Caco-2 (cell line): ENCODE results near the gene SH3RF2. TPM values are rescaled to one million over a fixed set of nuclear protein-coding genes. Genes with fewer than 3 reads are reported as not detected.

Experiments
- BruUV-seq: library from RNA; stranded (reverse); fragments of 400-500 nt; replicated peaks from 2 replicates; lab custom pipeline; 2021; lab: Mats Ljungman, UMichigan
- CTCF ChIA-PET: fragments of 300-600 bp; sonication (Branson Sonifier 250); formaldehyde crosslinking; loops from one replicate; lab custom pipeline; 2022; ENCODE audit warnings: antibody characterized with exemption; lab: Charles Lee
- POLR2A ChIA-PET: fragments of 300-600 bp; sonication (Branson Sonifier 250); formaldehyde crosslinking; loops from one replicate; lab custom pipeline; 2022; ENCODE audit warnings: antibody characterized with exemption; lab: Charles Lee
- DNase-seq, 2 experiments: peaks; one replicate each; pipeline versions ENCODE4 v3.0.0 to v3.0.0-alpha.2; 2020 to 2022
- H3K27me3 ChIP-seq: replicated peaks from 2 replicates; pipeline ENCODE4 v1.6.0; 2011; ENCODE audit warnings: low read length; ENCODE audit not compliant: control insufficient read depth, insufficient read depth
- H3K36me3 ChIP-seq: 2 replicates; pipeline ENCODE4 v1.5.1; 2011; ENCODE audit warnings: low read length; ENCODE audit not compliant: control insufficient read depth, insufficient read depth
- H3K4me1 ChIP-seq: fragments of 250-450 bp; sonication (Bioruptor Pico); 2 replicates; pipeline ENCODE4 v1.5.1; 2020; ENCODE audit warnings: mild to moderate bottlenecking
- H3K4me3 ChIP-seq: 2 replicates; pipeline ENCODE4 v1.5.1; 2011; ENCODE audit warnings: low read depth, mild to moderate bottlenecking, control low read depth, low read length
- H3K9me3 ChIP-seq: fragments of 250-450 bp; sonication (Bioruptor Pico); 2 replicates; pipeline ENCODE4 v1.5.1; 2020; ENCODE audit warnings: mild to moderate bottlenecking, moderate library complexity
- H3K27ac Mint-ChIP-seq: one replicate; pipeline ENCODE4 v1.8.0; 2022; ENCODE audit warnings: mixed read lengths; ENCODE audit not compliant: unreplicated experiment
- H3K27me3 Mint-ChIP-seq: one replicate; pipeline ENCODE4 v1.8.0; 2022; ENCODE audit warnings: mixed read lengths; ENCODE audit not compliant: insufficient read depth, unreplicated experiment
- H3K36me3 Mint-ChIP-seq: one replicate; pipeline ENCODE4 v1.8.0; 2022; ENCODE audit warnings: mild to moderate bottlenecking, mixed read lengths; ENCODE audit not compliant: insufficient read depth, unreplicated experiment
- H3K4me1 Mint-ChIP-seq: one replicate; pipeline ENCODE4 v1.8.0; 2022; ENCODE audit warnings: low read depth, mixed read lengths; ENCODE audit not compliant: unreplicated experiment
- H3K4me3 Mint-ChIP-seq: one replicate; pipeline ENCODE4 v1.8.0; 2022; ENCODE audit warnings: mild to moderate bottlenecking, moderate library complexity, mixed read lengths; ENCODE audit not compliant: unreplicated experiment
- H3K9me3 Mint-ChIP-seq: one replicate; pipeline ENCODE4 v1.8.0; 2022; ENCODE audit warnings: mixed read lengths; ENCODE audit not compliant: unreplicated experiment
- CTCF ChIP-seq, 2 experiments: fragments of 200-600 bp in 1 of 2; IDR thresholded peaks; 1 replicate in 1 of 2; 2 replicates in 1 of 2; pipeline versions ENCODE4 v1.5.1 to v1.8.0; 2011 to 2022; ENCODE audit warnings: antibody characterized with exemption in 1 of 2, control low read depth in 1 of 2, inconsistent platforms in 1 of 2, low read depth in 1 of 2, low read length in 1 of 2, mild to moderate bottlenecking in 1 of 2, moderate library complexity in 1 of 2; ENCODE audit not compliant: insufficient read depth in 1 of 2, severe bottlenecking in 1 of 2, unreplicated experiment in 1 of 2
- intact Hi-C: fragments of 100-400 bp; cut with micrococcal nuclease; formaldehyde crosslinking; loops from one replicate; pipeline ENCODE4 v1.10.0; 2022; ENCODE audit not compliant: unreplicated experiment
- total RNA-seq: library from RNA; stranded (reverse); gene quantifications from 2 replicates; pipeline ENCODE4 v1.2.3, GENCODE V29; 2022

The SH3RF2 gene
- total RNA-seq, 1 experiment from 2014 or later, result 49.4 TPM

DNA sequence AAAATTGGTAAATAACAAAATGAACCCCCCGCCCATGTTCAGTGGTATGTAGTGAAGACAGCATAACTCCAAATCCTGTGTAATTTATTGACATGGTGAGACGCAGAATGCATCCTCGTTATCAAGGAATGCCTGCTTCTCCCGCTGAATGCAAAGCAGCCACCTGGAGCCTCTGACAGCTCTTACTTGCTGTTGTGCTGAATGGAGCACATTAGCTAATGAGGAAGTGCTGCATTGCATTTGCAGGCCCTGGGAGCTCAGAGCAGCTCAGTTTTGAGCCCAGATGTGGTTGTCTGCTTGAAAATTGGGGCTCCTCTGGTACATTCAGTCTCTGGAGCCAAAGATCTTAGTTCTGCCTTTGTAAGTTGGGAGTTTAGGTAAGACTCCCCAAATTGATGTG is 140.1 kb downstream of the SH3RF2 start:
- Mint-ChIP-seq H3K4me3 (no peak overlapping the region), H3K36me3 (peaks cover 6% of the 10 kb centered on the region), H3K4me1 (no peaks in the 10 kb centered on the region), H3K9me3 (no peaks in the 10 kb centered on the region), H3K27me3 (no peaks in the 10 kb centered on the region), H3K27ac (no peak overlapping the region)
- intact Hi-C loops, result no loop called here
- Histone ChIP-seq H3K27me3 (no peaks in the 10 kb centered on the region), H3K36me3 (no peaks in the 10 kb centered on the region), H3K4me1 (no peaks in the 10 kb centered on the region), H3K4me3 (no peak overlapping the region), H3K9me3 (no peaks in the 10 kb centered on the region)
- BruUV-seq, result no TSS peak
- TF ChIP-seq CTCF (IDR thresholded peaks at IDR 0.05; ENCODE audit: insufficient read depth in 1 of 2, low read depth in 1 of 2, low read length in 1 of 2, severe bottlenecking in 1 of 2, unreplicated experiment in 1 of 2), result no peak
- ChIA-PET POLR2A (no interaction called here), CTCF (no interaction called here)
- DNase-seq, result no peak

- no peaks in the 10 kb centered on the region for H3K36me3 ChIP-seq
- intact Hi-C loops, result no loop called here
These were observed 142.2 kb downstream of the SH3RF2 start for GRCh38 chr5:146078566-146078965.

DNA sequence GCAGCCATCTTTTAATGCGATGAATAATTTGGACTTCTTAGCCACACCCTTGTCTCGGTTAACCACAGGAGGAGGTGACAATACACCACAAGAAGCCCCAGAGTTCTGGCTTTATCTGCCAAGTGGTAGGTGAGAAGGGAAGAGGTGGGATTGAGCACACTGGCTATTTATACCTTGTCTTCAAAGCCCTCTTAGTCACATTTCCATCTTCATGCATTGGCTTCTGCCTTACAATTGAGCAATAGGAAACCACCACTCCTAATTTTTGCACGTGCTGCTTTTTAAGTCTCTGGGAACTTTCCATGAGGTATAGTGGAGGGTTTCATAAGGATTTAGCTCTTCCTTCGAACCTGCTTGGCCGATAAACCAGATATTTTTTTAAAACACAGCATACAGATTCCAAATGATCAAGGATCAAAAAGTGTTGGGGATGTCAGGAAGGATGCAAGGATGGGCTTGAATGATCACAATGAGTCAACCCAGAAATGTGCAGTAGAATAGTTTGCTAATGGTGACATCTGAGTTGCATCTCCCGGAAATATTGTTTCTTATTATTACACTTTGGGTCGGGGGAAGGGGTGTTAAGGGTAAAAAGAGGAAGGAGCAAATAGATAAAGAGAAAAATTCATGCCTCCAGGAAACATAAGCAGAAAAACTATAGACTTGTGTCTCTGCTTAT is 143.5 kb downstream of the SH3RF2 start:
- no peak for DNase-seq
- Mint-ChIP-seq H3K4me3 (no peak overlapping the region), H3K27ac (no peak overlapping the region), H3K4me1 (no peaks in the 10 kb centered on the region), H3K27me3 (no peaks in the 10 kb centered on the region), H3K36me3 (peaks cover 6% of the 10 kb centered on the region), H3K9me3 (no peaks in the 10 kb centered on the region)
- Histone ChIP-seq H3K4me3 (no peak overlapping the region), H3K9me3 (no peaks in the 10 kb centered on the region), H3K27me3 (no peaks in the 10 kb centered on the region), H3K4me1 (no peaks in the 10 kb centered on the region), H3K36me3 (no peaks in the 10 kb centered on the region)
- ChIA-PET POLR2A (no interaction called here), CTCF (no interaction called here)
- BruUV-seq, result no TSS peak
- intact Hi-C loops, result no loop called here
- no peak for TF ChIP-seq CTCF (IDR thresholded peaks at IDR 0.05; ENCODE audit: insufficient read depth in 1 of 2, low read depth in 1 of 2, low read length in 1 of 2, severe bottlenecking in 1 of 2, unreplicated experiment in 1 of 2)

More at GRCh38 chr5:146078566-146078965, 142.2 kb downstream of the SH3RF2 start:
- Mint-ChIP-seq H3K4me3 (no peak overlapping the region), H3K9me3 (no peaks in the 10 kb centered on the region), H3K27me3 (no peaks in the 10 kb centered on the region), H3K27ac (no peak overlapping the region), H3K4me1 (no peaks in the 10 kb centered on the region), H3K36me3 (peaks cover 6% of the 10 kb centered on the region)
- TF ChIP-seq CTCF (IDR thresholded peaks at IDR 0.05; ENCODE audit: insufficient read depth in 1 of 2, low read depth in 1 of 2, low read length in 1 of 2, severe bottlenecking in 1 of 2, unreplicated experiment in 1 of 2), result no peak
- CTCF ChIA-PET, result no interaction called here
- Histone ChIP-seq H3K9me3 (no peaks in the 10 kb centered on the region), H3K4me1 (no peaks in the 10 kb centered on the region), H3K4me3 (no peak overlapping the region), H3K27me3 (no peaks in the 10 kb centered on the region)
- no TSS peak for BruUV-seq
- DNase-seq, result no peak
- POLR2A ChIA-PET, result no interaction called here
